Measurements from ENCODE around the gene CNTNAP2. TPM values are rescaled to one million over a fixed set of nuclear protein-coding genes. Genes with fewer than 3 reads are reported as not detected.

Gene CNTNAP2
- total RNA-seq, 1 experiment from 2014 or later = 0.03 TPM

GRCh38 chr7:147681530-147681929, 1564.9 kb downstream of the CNTNAP2 start:
- DNase-seq (ENCODE audit: low read depth, low spot score) = no peak
- intact Hi-C loops (cut with micrococcal nuclease; ENCODE audit: unreplicated experiment) = no loop called here
- no peaks in the 10 kb centered on the region for H3K36me3 ChIP-seq (ENCODE audit: control insufficient read depth, insufficient read depth, low read length)
- no peak for ATAC-seq
- in situ Hi-C loops (cut with HindIII; ENCODE audit: low pct_unique_long_range_greater_than_20kb, low sequenced_read_pairs) = no loop called here
- POLR2A ChIA-PET = no interaction called here
- no peaks in the 10 kb centered on the region for H3K27me3 ChIP-seq (ENCODE audit: control insufficient read depth, insufficient read depth, low read length)
- CTCF ChIA-PET = no interaction called here
- H3K9me3 ChIP-seq (ENCODE audit: control insufficient read depth, insufficient read depth, low read depth, low read length) = no peaks in the 10 kb centered on the region
- BruUV-seq (replicated peaks) = no TSS peak
- H3K27ac ChIP-seq (ENCODE audit: low read length) = no peak overlapping the region
- no peaks in the 10 kb centered on the region for H3K4me1 ChIP-seq (ENCODE audit: control insufficient read depth, insufficient read depth, low read length)
- TF ChIP-seq SIN3A (IDR thresholded peaks at IDR 0.05; ENCODE audit: borderline replicate concordance, insufficient read depth, low read depth, low read length) (no peak), POLR2AphosphoS5 (IDR thresholded peaks at IDR 0.05; ENCODE audit: low read depth, low read length) (no peak), TCF7L2 (IDR thresholded peaks at IDR 0.05; ENCODE audit: low read depth, low read length) (no peak)
- TF ChIP-seq, protein P1, sequence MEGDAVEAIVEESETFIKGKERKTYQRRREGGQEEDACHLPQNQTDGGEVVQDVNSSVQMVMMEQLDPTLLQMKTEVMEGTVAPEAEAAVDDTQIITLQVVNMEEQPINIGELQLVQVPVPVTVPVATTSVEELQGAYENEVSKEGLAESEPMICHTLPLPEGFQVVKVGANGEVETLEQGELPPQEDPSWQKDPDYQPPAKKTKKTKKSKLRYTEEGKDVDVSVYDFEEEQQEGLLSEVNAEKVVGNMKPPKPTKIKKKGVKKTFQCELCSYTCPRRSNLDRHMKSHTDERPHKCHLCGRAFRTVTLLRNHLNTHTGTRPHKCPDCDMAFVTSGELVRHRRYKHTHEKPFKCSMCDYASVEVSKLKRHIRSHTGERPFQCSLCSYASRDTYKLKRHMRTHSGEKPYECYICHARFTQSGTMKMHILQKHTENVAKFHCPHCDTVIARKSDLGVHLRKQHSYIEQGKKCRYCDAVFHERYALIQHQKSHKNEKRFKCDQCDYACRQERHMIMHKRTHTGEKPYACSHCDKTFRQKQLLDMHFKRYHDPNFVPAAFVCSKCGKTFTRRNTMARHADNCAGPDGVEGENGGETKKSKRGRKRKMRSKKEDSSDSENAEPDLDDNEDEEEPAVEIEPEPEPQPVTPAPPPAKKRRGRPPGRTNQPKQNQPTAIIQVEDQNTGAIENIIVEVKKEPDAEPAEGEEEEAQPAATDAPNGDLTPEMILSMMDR (IDR thresholded peaks at IDR 0.05) = no peak
- TF ChIP-seq, protein P2, sequence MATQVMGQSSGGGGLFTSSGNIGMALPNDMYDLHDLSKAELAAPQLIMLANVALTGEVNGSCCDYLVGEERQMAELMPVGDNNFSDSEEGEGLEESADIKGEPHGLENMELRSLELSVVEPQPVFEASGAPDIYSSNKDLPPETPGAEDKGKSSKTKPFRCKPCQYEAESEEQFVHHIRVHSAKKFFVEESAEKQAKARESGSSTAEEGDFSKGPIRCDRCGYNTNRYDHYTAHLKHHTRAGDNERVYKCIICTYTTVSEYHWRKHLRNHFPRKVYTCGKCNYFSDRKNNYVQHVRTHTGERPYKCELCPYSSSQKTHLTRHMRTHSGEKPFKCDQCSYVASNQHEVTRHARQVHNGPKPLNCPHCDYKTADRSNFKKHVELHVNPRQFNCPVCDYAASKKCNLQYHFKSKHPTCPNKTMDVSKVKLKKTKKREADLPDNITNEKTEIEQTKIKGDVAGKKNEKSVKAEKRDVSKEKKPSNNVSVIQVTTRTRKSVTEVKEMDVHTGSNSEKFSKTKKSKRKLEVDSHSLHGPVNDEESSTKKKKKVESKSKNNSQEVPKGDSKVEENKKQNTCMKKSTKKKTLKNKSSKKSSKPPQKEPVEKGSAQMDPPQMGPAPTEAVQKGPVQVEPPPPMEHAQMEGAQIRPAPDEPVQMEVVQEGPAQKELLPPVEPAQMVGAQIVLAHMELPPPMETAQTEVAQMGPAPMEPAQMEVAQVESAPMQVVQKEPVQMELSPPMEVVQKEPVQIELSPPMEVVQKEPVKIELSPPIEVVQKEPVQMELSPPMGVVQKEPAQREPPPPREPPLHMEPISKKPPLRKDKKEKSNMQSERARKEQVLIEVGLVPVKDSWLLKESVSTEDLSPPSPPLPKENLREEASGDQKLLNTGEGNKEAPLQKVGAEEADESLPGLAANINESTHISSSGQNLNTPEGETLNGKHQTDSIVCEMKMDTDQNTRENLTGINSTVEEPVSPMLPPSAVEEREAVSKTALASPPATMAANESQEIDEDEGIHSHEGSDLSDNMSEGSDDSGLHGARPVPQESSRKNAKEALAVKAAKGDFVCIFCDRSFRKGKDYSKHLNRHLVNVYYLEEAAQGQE (IDR thresholded peaks at IDR 0.05; ENCODE audit: insufficient read depth in 1 of 2, low read depth in 2 of 2, low read length in 1 of 2) = no peak
- no peak overlapping the region for H3K4me3 ChIP-seq (ENCODE audit: low read depth in 2 of 2, low read length in 2 of 2)

GRCh38 chr7:147700702-147701101, 1584.1 kb downstream of the CNTNAP2 start:
- no peak overlapping the region for H3K27ac ChIP-seq (ENCODE audit: low read length)
- ATAC-seq (no peak), DNase-seq (ENCODE audit: low read depth, low spot score) (no peak)
- no peaks in the 10 kb centered on the region for H3K36me3 ChIP-seq (ENCODE audit: control insufficient read depth, insufficient read depth, low read length)
- 0 out of 2 replicates have a peak, but pooled peaks cover 13% of the 10 kb centered on the region for H3K9me3 ChIP-seq (ENCODE audit: control insufficient read depth, insufficient read depth, low read depth, low read length)
- POLR2A ChIA-PET = no interaction called here
- no TSS peak for BruUV-seq (replicated peaks)
- in situ Hi-C loops (cut with HindIII; ENCODE audit: low pct_unique_long_range_greater_than_20kb, low sequenced_read_pairs) (no loop called here), intact Hi-C loops (cut with micrococcal nuclease; ENCODE audit: unreplicated experiment) (no loop called here)
- no peaks in the 10 kb centered on the region for H3K4me1 ChIP-seq (ENCODE audit: control insufficient read depth, insufficient read depth, low read length)
- no peak overlapping the region for H3K4me3 ChIP-seq (ENCODE audit: low read depth in 2 of 2, low read length in 2 of 2)
- CTCF ChIA-PET = no interaction called here
- no peaks in the 10 kb centered on the region for H3K27me3 ChIP-seq (ENCODE audit: control insufficient read depth, insufficient read depth, low read length)
- TF ChIP-seq POLR2AphosphoS5 (IDR thresholded peaks at IDR 0.05; ENCODE audit: low read depth, low read length) (no peak), SIN3A (IDR thresholded peaks at IDR 0.05; ENCODE audit: borderline replicate concordance, insufficient read depth, low read depth, low read length) (no peak), TCF7L2 (IDR thresholded peaks at IDR 0.05; ENCODE audit: low read depth, low read length) (no peak)
- TF ChIP-seq, protein P2 (IDR thresholded peaks at IDR 0.05; ENCODE audit: insufficient read depth in 1 of 2, low read depth in 2 of 2, low read length in 1 of 2) = no peak
- TF ChIP-seq, protein P1 (IDR thresholded peaks at IDR 0.05) = no peak
